GM18868 (cell line): ENCODE results near the gene PNMT.
"Not testable (repeated sequence)": the region's sequence is repeated elsewhere in the genome, so short reads cannot be mapped to it uniquely, and the experiment has no call there.

Experiments
- ATAC-seq: cut with Tn5 transposase; IDR thresholded peaks from one replicate; pipeline ENCODE4 v1.9.1; 2021; ENCODE audit warnings: mild to moderate bottlenecking, moderate library complexity; ENCODE audit not compliant: unreplicated experiment

PNMT gene

GRCh38 chr17:39683295-39683939 lies 15.2 kb downstream of the PNMT start:
- ATAC-seq: no peak

GRCh38 chr17:39684369-39685192 lies 16.3 kb downstream of the PNMT start:
- no peak for ATAC-seq

GRCh38 chr17:39687101-39687545 lies 18.9 kb downstream of the PNMT start:
- ATAC-seq: no peak

- ATAC-seq: peak; percentile 90
These were observed 19.6 kb downstream of the PNMT start, which contains the start of gene PGAP3 for GRCh38 chr17:39687546-39688474. TSS of gene PGAP3 (minus strand) at chr17:39688057. CDS start at chr17:39688014, 43 bp downstream.

GRCh38 chr17:39688475-39688835 lies 20.2 kb downstream of the PNMT start:
- no peak for ATAC-seq

GRCh38 chr17:39688945-39689344 lies 20.7 kb downstream of the PNMT start:
- no peak for ATAC-seq

GRCh38 chr17:39694593-39694992 lies 26.3 kb downstream of the PNMT start:
- ATAC-seq: no peak

- no peak for ATAC-seq
These were observed 26.8 kb downstream of the PNMT start for GRCh38 chr17:39695089-39695474.

GRCh38 chr17:39696731-39697130 lies 28.5 kb downstream of the PNMT start:
- no peak for ATAC-seq

- ATAC-seq: no peak
These were observed 29.7 kb downstream of the PNMT start for GRCh38 chr17:39697961-39698360.

GRCh38 chr17:39699157-39699817 lies 31.0 kb downstream of the PNMT start:
- ATAC-seq: not testable (repeated sequence)

GRCh38 chr17:39699818-39700147 lies 31.5 kb downstream of the PNMT start, which contains the start of gene ERBB2:
TSS of gene ERBB2 (plus strand) at chr17:39700064. CDS start at chr17:39700239, 175 bp downstream.
- no peak for ATAC-seq

GRCh38 chr17:39700148-39700987 lies 32.1 kb downstream of the PNMT start:
- ATAC-seq: no peak

GRCh38 chr17:39701012-39701783 lies 32.9 kb downstream of the PNMT start:
- no peak for ATAC-seq

- ATAC-seq: no peak
These were observed 33.6 kb downstream of the PNMT start for GRCh38 chr17:39701784-39702422.

- no peak for ATAC-seq
These were observed 34.9 kb downstream of the PNMT start for GRCh38 chr17:39702901-39703893.

- no peak for ATAC-seq
These were observed 35.7 kb downstream of the PNMT start for GRCh38 chr17:39703913-39704312.
